Amniotic stem cell (primary cell): Measurements from ENCODE around the gene LRIT1.
A peak's percentile ranks its signal among the peaks of the same experiment; 100 is the strongest.
"Not testable (repeated sequence)": the region's sequence is repeated elsewhere in the genome, so short reads cannot be mapped to it uniquely, and the experiment has no call there.

Experiments
- DNase-seq: peaks from one replicate; lab custom pipeline; 2025; lab: John Stamatoyannopoulos, UW

Gene LRIT1, protein sequence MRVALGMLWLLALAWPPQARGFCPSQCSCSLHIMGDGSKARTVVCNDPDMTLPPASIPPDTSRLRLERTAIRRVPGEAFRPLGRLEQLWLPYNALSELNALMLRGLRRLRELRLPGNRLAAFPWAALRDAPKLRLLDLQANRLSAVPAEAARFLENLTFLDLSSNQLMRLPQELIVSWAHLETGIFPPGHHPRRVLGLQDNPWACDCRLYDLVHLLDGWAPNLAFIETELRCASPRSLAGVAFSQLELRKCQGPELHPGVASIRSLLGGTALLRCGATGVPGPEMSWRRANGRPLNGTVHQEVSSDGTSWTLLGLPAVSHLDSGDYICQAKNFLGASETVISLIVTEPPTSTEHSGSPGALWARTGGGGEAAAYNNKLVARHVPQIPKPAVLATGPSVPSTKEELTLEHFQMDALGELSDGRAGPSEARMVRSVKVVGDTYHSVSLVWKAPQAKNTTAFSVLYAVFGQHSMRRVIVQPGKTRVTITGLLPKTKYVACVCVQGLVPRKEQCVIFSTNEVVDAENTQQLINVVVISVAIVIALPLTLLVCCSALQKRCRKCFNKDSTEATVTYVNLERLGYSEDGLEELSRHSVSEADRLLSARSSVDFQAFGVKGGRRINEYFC

GRCh38 chr10:84241185-84241790 is at the start of gene LRIT1:
TSS of gene LRIT1 (minus strand) at chr10:84241546. CDS start at chr10:84241439, 107 bp downstream.
- DNase-seq: no peak

DNA sequence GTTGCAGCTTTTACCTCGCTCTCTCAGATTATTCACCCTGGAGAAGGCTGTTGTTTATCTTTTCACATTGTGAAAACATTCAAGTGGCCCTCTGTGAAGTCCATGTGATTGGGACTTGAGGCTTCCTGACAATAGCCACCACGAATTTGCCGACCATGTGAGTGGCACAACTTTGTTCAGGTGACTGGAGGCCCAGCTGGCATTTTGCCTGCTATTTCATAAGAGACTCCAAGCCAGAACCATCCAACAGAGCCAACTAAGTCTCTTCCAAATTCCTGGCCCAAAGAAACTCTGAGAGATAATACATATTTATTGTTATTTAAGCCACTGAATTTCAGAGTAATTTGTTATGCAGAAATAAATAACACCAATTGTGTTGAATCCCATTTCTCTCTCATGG is 48.9 kb upstream of the LRIT1 start:
- DNase-seq: no peak

DNA sequence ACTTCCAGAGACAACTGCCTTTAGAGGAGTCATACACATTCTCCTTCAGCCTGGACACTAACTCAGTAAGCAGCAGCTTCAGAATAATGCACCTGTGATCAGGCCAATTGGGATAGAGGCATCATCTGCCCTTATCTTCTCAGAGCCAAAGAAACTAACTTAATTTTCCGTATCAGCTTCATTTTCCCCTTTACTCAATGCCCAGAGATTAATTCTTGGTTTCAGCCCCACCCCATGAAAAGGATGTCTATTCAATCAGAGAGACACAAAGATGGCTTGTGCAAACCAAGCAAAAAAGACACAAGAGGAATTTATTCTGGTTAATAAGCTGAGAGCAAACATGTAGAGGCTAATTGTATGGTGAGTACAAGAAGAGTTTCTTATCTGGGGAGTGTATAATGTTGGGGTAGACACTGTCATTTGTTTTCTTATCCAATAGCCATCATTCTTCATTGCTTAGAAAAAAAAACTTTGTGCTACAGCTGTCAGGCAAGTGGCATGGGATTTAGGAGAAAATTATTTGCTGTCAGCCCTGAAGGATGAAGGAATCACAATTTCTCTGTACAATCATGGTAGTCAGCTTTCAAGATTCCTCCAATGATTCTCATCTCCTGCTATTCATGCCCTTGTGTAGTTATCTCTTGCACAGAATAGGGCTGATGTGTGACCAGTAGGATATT is 48.3 kb upstream of the LRIT1 start:
- no peak for DNase-seq

- DNase-seq: no peak
Observed at GRCh38 chr10:84288151-84288550, 46.8 kb upstream of the LRIT1 start.

DNA sequence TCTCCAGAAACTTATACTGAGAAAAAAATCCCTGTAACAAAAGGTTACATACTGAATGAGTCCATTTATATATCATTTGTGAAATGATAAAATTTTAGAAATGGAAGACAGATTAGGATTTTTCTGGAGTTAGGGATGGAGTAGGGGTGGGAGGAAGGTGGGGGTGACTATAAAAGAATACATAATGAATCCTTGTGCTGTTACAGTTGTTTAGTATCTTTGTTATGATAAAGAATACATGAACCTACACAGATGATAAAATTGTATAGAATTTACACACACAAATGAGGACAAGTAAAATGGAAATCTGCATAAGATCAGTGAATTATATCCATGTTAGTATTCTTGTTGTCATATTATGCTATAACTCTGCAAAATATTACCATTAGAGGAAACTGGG is 45.3 kb upstream of the LRIT1 start:
- DNase-seq: no peak

- not testable (repeated sequence) for DNase-seq
Observed at GRCh38 chr10:84279876-84280475, 38.6 kb upstream of the LRIT1 start.

DNA sequence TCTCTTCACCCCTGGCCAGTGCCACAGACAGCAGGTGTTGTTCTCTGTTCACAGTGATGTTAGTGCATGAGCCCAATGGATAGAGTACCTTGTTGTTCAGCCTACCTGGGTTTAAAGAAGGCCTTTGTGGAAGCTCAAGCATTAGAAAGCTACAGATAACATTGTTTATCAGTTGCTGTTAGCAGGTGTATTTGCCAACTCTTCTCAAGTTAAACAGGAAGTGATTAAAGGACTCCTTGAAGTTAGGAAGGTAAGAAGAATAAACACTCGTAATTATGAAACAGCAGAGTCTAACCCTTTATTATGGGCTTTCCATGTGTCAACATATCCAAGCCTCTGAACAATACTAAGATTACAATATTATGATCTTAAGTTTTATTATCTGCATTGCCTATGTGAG is 29.4 kb upstream of the LRIT1 start:
- no peak for DNase-seq

GRCh38 chr10:84269773-84270172 is 28.4 kb upstream of the LRIT1 start:
- peak; percentile 67 for DNase-seq

DNA sequence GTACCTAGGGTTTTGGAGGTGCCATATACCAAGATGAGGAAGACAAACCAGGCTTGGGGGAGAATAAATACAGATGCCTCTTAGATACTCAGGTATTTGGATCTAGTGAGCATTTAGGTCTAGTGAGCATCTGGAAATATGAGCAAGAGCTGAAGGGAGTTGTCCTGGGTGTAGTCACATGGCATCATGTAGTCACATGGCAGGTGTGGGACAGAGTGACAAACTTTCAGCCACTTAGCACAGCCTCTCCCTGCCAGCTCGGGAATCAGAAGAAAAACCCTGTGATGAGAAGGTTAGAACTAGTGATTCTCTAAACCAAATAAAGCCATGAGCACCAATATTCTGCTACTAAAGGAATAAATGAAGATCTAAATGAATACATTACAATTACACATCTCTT is 27.8 kb upstream of the LRIT1 start:
- DNase-seq: no peak

DNA sequence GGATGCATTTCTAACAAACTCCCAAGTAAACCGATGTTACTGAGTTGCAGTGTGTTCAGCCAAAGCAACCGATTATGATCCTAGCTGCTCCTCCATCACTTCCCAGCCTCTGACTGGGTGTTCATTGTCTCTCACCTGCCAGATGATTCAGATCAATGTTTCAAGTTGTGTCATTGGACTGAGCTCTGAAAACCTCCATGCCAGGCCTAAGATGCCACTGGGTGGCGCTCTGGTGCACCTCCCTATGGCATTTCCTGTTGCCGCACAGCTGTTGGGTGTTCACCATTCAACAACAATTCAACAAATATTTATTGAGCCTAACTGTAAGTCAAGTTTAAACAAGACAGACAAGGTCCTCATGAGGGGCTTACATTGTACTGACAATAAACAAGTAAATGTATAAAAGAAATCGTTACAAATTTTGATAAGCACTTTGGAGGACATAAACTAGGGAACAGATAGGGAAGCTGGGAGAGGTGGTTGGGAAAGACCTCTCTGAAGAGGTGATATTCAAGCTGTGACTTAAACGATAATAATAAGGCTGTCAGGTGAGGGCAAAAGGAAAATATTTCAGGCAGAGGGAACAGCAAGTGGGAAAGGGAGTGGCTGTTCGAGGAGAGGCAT is 26.3 kb upstream of the LRIT1 start:
- DNase-seq: peak; percentile 47

DNA sequence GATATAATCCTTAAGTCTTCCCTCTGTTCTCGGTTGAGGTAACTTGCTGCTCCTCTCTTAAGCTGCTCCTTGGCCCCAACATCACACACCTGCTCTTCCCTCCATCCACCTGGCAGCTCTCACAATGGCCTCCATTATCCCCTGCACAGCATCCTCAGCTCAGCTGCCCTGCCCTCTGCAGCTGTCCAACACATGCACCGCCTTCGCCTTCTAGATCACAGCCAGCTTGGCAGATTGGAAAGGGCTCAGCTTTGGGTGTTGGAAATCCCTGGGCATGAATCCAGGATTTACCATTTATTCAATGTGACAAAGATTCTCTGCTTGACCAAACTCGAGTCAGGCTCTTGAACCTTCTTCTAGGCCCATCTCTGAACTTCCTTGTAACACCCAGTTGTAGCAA is 24.1 kb upstream of the LRIT1 start:
- no peak for DNase-seq

- peak; percentile 4 for DNase-seq
Observed at GRCh38 chr10:84264611-84265141, 23.3 kb upstream of the LRIT1 start.

- DNase-seq: no peak
Observed at GRCh38 chr10:84263716-84264115, 22.4 kb upstream of the LRIT1 start.

GRCh38 chr10:84262190-84262956 is 21.0 kb upstream of the LRIT1 start:
- DNase-seq: no peak

GRCh38 chr10:84261236-84261915 is 20.0 kb upstream of the LRIT1 start:
- no peak for DNase-seq

- DNase-seq: no peak
Observed at GRCh38 chr10:84258034-84258695, 16.8 kb upstream of the LRIT1 start.

- no peak for DNase-seq
Observed at GRCh38 chr10:84257343-84258020, 16.1 kb upstream of the LRIT1 start.

DNA sequence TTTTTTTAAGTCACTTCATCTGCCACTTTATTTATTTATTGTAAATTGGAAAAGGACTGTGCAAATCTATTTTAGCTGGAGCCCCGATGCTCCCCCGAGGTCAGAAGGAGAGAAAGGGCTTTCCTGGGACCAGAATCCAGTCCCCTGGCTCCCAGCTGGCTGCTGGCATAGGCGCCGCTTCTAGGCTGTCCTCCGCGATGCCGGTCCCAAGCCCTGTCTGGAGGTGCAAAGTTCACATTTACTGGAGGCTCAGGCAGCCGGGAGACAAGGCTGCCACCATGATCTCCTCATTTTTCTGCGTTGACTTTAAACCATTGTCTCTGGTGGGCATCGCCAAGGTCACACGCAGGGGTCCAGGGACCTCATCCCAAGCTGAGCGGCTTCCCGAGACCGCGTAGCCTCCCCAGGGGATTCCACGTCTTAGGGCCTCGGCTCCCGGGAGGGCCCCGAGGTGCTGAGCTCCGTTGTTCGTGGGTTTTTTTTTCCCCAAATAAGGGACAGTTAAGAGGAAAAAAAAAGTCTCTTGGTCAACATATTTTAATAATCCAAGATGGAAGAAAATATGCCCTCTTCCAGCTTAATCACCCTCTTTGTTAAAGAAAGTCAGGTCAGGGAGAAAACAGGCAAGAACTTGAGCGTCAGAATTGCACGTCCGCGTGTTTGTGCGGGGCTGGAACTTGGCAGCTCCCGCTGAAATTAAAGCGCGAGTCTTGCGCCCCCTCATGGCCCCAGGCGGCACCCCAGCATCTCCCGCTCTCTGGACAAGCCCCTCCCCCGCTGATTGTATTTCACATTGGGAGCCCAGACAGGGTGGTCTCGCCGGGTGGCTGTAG is 15.4 kb upstream of the LRIT1 start:
- DNase-seq: no peak
